Fibroblast of peridontal ligament (primary cell): ENCODE data around the gene PAIP1.
"Not testable (repeated sequence)": the region's sequence is repeated elsewhere in the genome, so short reads cannot be mapped to it uniquely, and the experiment has no call there.

Experiments used
- DNase-seq: peaks from one replicate; pipeline ENCODE4 v3.0.0-alpha.2; 2010; ENCODE audit errors: extremely low read depth

PAIP1 gene

GRCh38 chr5:43514816-43515677 is 41.8 kb downstream of the PAIP1 start, which contains the start of gene C5orf34:
Gene C5orf34 (minus strand): TSS chr5:43515148. CDS start chr5:43509339, 5,809 bp downstream.
- peak; percentile 94 for DNase-seq

- DNase-seq, result peak; percentile 85
These were observed 42.4 kb downstream of the PAIP1 start for GRCh38 chr5:43514471-43514815.

GRCh38 chr5:43514025-43514424 is 42.9 kb downstream of the PAIP1 start:
- DNase-seq, result no peak

GRCh38 chr5:43511062-43511461 is 45.8 kb downstream of the PAIP1 start:
- DNase-seq, result not testable (repeated sequence)

- no peak for DNase-seq
These were observed 58.3 kb downstream of the PAIP1 start for GRCh38 chr5:43498581-43498980.

- DNase-seq, result no peak
These were observed 59.4 kb downstream of the PAIP1 start for GRCh38 chr5:43497311-43498104.

GRCh38 chr5:43491326-43491725 is 65.6 kb downstream of the PAIP1 start:
- DNase-seq, result no peak

- DNase-seq, result no peak
These were observed 70.5 kb downstream of the PAIP1 start for GRCh38 chr5:43486353-43486752.

- no peak for DNase-seq
These were observed 71.5 kb downstream of the PAIP1 start for GRCh38 chr5:43485406-43485805.

- DNase-seq, result peak; percentile 83
These were observed 72.6 kb downstream of the PAIP1 start for GRCh38 chr5:43484106-43484849.

GRCh38 chr5:43483298-43484105 is 73.4 kb downstream of the PAIP1 start, which contains the start of gene TMEM267:
Gene TMEM267 (minus strand): TSS chr5:43483865. CDS start chr5:43453969, 29,896 bp downstream.
- DNase-seq, result peak; percentile 92

GRCh38 chr5:43482490-43483297 is 74.2 kb downstream of the PAIP1 start:
- peak; percentile 75 for DNase-seq
